HG03457 (cell line): Measurements from ENCODE around the gene ME3.
"Not testable (repeated sequence)": the region's sequence is repeated elsewhere in the genome, so short reads cannot be mapped to it uniquely, and the experiment has no call there.

Source experiments
- ATAC-seq: cut with Tn5 transposase; IDR thresholded peaks from one replicate; pipeline ENCODE4 v1.9.1; 2021; ENCODE audit warnings: moderate number of reproducible peaks; ENCODE audit not compliant: unreplicated experiment

Gene ME3

GRCh38 chr11:86666193-86666592 lies 6.2 kb downstream of the ME3 start:
- no peak for ATAC-seq

- no peak for ATAC-seq
Observed at GRCh38 chr11:86664930-86665329, 7.5 kb downstream of the ME3 start.

- ATAC-seq, result no peak
Observed at GRCh38 chr11:86663761-86664160, 8.7 kb downstream of the ME3 start.

GRCh38 chr11:86663291-86663690 lies 9.1 kb downstream of the ME3 start:
- no peak for ATAC-seq

- no peak for ATAC-seq
Observed at GRCh38 chr11:86660736-86661135, 11.7 kb downstream of the ME3 start.

- ATAC-seq, result no peak
Observed at GRCh38 chr11:86660088-86660487, 12.3 kb downstream of the ME3 start.

GRCh38 chr11:86658534-86658933 lies 13.9 kb downstream of the ME3 start:
- no peak for ATAC-seq

GRCh38 chr11:86645212-86645611 lies 27.2 kb downstream of the ME3 start:
- ATAC-seq, result not testable (repeated sequence)

GRCh38 chr11:86644291-86644690 lies 28.1 kb downstream of the ME3 start:
- no peak for ATAC-seq

- ATAC-seq, result no peak
Observed at GRCh38 chr11:86641537-86642261, 30.7 kb downstream of the ME3 start.

- ATAC-seq, result no peak
Observed at GRCh38 chr11:86639137-86639536, 33.3 kb downstream of the ME3 start.

- no peak for ATAC-seq
Observed at GRCh38 chr11:86638673-86639072, 33.7 kb downstream of the ME3 start.

- no peak for ATAC-seq
Observed at GRCh38 chr11:86637988-86638387, 34.4 kb downstream of the ME3 start.

- ATAC-seq, result no peak
Observed at GRCh38 chr11:86636275-86636674, 36.1 kb downstream of the ME3 start.

- no peak for ATAC-seq
Observed at GRCh38 chr11:86632499-86633269, 39.7 kb downstream of the ME3 start.

- no peak for ATAC-seq
Observed at GRCh38 chr11:86630229-86630981, 42.0 kb downstream of the ME3 start.

GRCh38 chr11:86629045-86629706 lies 43.2 kb downstream of the ME3 start:
- ATAC-seq, result no peak

- ATAC-seq, result no peak
Observed at GRCh38 chr11:86627776-86628455, 44.5 kb downstream of the ME3 start.

GRCh38 chr11:86625981-86626380 lies 46.4 kb downstream of the ME3 start:
- no peak for ATAC-seq

- ATAC-seq, result no peak
Observed at GRCh38 chr11:86625544-86625943, 46.9 kb downstream of the ME3 start.

GRCh38 chr11:86624366-86624765 lies 48.0 kb downstream of the ME3 start:
- no peak for ATAC-seq
